OCI-LY3 (cell line): ENCODE results near the gene REXO4.

ENCODE experiments used
- H2AFZ ChIP-seq: fragments of 200-600, 300-600 bp; shearing (Covaris generic); 2 replicates; pipeline ENCODE4 v1.6.0; 2014; ENCODE audit warnings: antibody characterized with exemption, low read depth, low read length
- H3K27ac ChIP-seq: fragments of 200-600, 300-600 bp; sonication (generic); 2 replicates; pipeline ENCODE4 v1.5.1; 2014; ENCODE audit warnings: mild to moderate bottlenecking, low read length, moderate library complexity, mixed read lengths
- H3K27me3 ChIP-seq: fragments of 200-600, 300-600 bp; sonication (generic); 2 replicates; pipeline ENCODE4 v1.6.1; 2014; ENCODE audit warnings: low read depth, low read length, mixed read lengths
- H3K36me3 ChIP-seq: fragments of 200-600, 300-600 bp; sonication (generic); replicated peaks from 2 replicates; pipeline ENCODE3; 2014; ENCODE audit warnings: low read depth, low read length, mixed read lengths
- H3K4me1 ChIP-seq: fragments of 300-600, 200-600 bp; sonication (generic); 2 replicates; pipeline ENCODE4 v1.6.1; 2014; ENCODE audit warnings: low read length, mixed read lengths
- H3K4me2 ChIP-seq: fragments of 200-600, 300-600 bp; sonication (generic); 2 replicates; pipeline ENCODE4 v1.6.1; 2014; ENCODE audit warnings: low read length, mixed read lengths
- H3K4me3 ChIP-seq: fragments of 300-600, 200-600 bp; sonication (generic); 2 replicates; pipeline ENCODE4 v1.5.1; 2014; ENCODE audit warnings: antibody characterized with exemption, mild to moderate bottlenecking, low read length, moderate library complexity
- H3K79me2 ChIP-seq: fragments of 300-600, 200-600 bp; shearing (Covaris generic); 2 replicates; pipeline ENCODE4 v1.6.1; 2014; ENCODE audit warnings: mild to moderate bottlenecking, low read length, mixed read lengths
- H3K9ac ChIP-seq: fragments of 300-600, 200-600 bp; shearing (Covaris generic); 2 replicates; pipeline ENCODE4 v1.6.0; 2014; ENCODE audit warnings: mild to moderate bottlenecking, low read length, moderate library complexity
- H3K9me3 ChIP-seq: fragments of 200-600, 300-600 bp; shearing (Covaris generic); 2 replicates; pipeline ENCODE4 v1.6.1; 2014; ENCODE audit warnings: low read length, mixed read lengths; ENCODE audit not compliant: insufficient read depth
- H4K20me1 ChIP-seq: fragments of 200-600, 300-600 bp; sonication (generic); 2 replicates; pipeline ENCODE4 v1.6.1; 2016; ENCODE audit warnings: low read length, mixed read lengths; ENCODE audit not compliant: insufficient read depth
- EZH2phosphoT487 ChIP-seq: fragments of 200-600 bp; shearing (Covaris generic); IDR thresholded peaks from 2 replicates; pipeline ENCODE4 v1.6.1; 2018; ENCODE audit warnings: antibody characterized with exemption, mixed run types, low read depth
- TF ChIP-seq, protein P1 (sequence below): fragments of 200-600, 300-600 bp; sonication (generic); IDR thresholded peaks from 2 replicates; pipeline ENCODE4 v1.5.1; 2014; ENCODE audit warnings: antibody characterized with exemption, low read length, low read depth

The REXO4 gene

DNA sequence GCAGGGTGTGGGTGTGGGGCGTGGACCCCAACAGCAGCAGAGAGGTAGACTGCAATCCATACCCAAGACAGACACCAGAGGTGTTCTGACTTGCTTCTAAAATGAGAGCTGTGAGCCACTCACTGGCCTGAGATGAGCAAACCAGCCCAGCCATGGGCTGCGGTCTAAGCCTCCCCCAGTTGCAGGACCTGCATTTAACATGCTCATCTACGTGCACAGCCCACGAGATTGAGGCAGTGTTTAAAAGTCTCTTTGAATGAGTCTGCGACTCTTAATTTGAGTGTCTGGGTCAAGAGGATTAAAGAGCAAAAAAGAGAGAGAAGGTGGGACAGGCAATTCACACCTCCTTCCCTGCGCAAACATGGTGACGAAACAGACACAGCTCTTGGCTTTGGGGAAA lies 47.9 kb downstream of the REXO4 start:
- peaks cover 86% of the 10 kb centered on the region for H4K20me1 ChIP-seq
- H3K4me3 ChIP-seq, result no peak overlapping the region
- H3K4me2 ChIP-seq, result no peak overlapping the region
- H3K79me2 ChIP-seq, result peaks cover 94% of the 10 kb centered on the region
- H2AFZ ChIP-seq, result no peak overlapping the region
- no peaks in the 10 kb centered on the region for H3K9me3 ChIP-seq
- peaks cover 68% of the 10 kb centered on the region for H3K36me3 ChIP-seq
- no peak overlapping the region for H3K27ac ChIP-seq
- no peak overlapping the region for H3K9ac ChIP-seq
- no peaks in the 10 kb centered on the region for H3K27me3 ChIP-seq
- peaks cover 5% of the 10 kb centered on the region; the same call in 1 of the 2 replicates for H3K4me1 ChIP-seq
- TF ChIP-seq EZH2phosphoT487, result no peak
- TF ChIP-seq, protein P1, sequence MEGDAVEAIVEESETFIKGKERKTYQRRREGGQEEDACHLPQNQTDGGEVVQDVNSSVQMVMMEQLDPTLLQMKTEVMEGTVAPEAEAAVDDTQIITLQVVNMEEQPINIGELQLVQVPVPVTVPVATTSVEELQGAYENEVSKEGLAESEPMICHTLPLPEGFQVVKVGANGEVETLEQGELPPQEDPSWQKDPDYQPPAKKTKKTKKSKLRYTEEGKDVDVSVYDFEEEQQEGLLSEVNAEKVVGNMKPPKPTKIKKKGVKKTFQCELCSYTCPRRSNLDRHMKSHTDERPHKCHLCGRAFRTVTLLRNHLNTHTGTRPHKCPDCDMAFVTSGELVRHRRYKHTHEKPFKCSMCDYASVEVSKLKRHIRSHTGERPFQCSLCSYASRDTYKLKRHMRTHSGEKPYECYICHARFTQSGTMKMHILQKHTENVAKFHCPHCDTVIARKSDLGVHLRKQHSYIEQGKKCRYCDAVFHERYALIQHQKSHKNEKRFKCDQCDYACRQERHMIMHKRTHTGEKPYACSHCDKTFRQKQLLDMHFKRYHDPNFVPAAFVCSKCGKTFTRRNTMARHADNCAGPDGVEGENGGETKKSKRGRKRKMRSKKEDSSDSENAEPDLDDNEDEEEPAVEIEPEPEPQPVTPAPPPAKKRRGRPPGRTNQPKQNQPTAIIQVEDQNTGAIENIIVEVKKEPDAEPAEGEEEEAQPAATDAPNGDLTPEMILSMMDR, result no peak

DNA sequence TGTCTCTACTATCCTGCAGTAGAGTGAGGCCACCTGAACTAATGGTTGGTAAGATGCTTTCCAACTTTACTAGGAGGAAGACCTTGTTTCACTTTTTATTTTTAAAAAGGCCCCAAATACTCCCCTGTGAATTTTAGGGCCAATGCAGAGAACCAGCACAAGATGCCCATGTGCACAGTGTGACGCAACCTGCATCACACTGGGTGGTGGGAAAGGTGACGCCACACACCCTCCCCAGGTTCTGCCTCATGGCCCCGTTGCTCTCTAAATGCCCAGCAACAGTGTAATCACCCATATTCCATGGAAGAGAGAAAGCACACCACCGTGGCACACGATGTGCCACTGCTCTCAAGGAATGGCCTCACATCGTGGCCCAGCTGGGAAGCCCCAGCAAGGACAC lies 48.4 kb downstream of the REXO4 start:
- no peak overlapping the region for H2AFZ ChIP-seq
- H3K27me3 ChIP-seq, result no peaks in the 10 kb centered on the region
- H3K27ac ChIP-seq, result no peak overlapping the region
- peaks cover 81% of the 10 kb centered on the region for H4K20me1 ChIP-seq
- H3K36me3 ChIP-seq, result peaks cover 73% of the 10 kb centered on the region
- no peaks in the 10 kb centered on the region for H3K9me3 ChIP-seq
- H3K4me3 ChIP-seq, result no peak overlapping the region
- H3K79me2 ChIP-seq, result peaks cover 89% of the 10 kb centered on the region
- no peak overlapping the region for H3K4me2 ChIP-seq
- no peak for TF ChIP-seq EZH2phosphoT487
- TF ChIP-seq, protein P1, result no peak
- H3K4me1 ChIP-seq, result peaks cover 5% of the 10 kb centered on the region; the same call in 1 of the 2 replicates
- H3K9ac ChIP-seq, result no peak overlapping the region

DNA sequence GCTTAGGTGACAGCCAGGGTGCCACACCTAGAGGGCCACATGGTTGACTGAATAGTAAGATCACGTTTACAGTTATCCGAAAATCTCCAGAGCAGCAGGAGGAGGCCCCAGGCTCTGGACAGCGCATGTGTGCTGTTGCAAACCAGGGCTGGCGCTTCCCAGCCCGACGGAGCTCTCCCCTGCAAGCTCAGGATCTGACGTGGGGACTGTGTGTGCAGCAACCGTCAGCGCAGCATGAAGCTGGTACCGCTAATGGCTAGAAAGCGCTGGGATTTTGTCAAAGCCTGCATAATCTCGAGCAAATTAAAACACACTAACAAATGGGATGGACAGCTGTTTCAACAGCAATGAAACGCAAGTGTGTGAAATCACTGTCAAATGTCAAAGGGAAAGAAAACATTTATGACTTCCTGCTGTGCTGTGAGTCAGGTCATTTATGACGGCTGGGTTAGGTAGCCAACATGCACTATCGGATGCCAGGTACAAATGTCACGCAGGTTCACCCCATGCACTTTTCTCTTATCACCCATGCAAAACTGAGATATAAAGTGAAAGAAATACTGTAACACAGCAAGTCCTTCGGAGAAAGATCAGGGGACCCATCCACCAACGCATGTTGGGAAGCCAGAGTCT lies 49.4 kb downstream of the REXO4 start:
- H3K4me1 ChIP-seq, result no peaks in the 10 kb centered on the region
- H3K27me3 ChIP-seq, result no peaks in the 10 kb centered on the region
- H3K79me2 ChIP-seq, result peaks cover 78% of the 10 kb centered on the region
- no peak overlapping the region for H3K4me2 ChIP-seq
- H3K4me3 ChIP-seq, result no peak overlapping the region
- H3K9me3 ChIP-seq, result no peaks in the 10 kb centered on the region
- TF ChIP-seq, protein P1, result no peak
- no peak for TF ChIP-seq EZH2phosphoT487
- H4K20me1 ChIP-seq, result peaks cover 76% of the 10 kb centered on the region
- H3K9ac ChIP-seq, result no peak overlapping the region
- peaks cover 81% of the 10 kb centered on the region for H3K36me3 ChIP-seq
- H2AFZ ChIP-seq, result no peak overlapping the region
- H3K27ac ChIP-seq, result no peak overlapping the region

DNA sequence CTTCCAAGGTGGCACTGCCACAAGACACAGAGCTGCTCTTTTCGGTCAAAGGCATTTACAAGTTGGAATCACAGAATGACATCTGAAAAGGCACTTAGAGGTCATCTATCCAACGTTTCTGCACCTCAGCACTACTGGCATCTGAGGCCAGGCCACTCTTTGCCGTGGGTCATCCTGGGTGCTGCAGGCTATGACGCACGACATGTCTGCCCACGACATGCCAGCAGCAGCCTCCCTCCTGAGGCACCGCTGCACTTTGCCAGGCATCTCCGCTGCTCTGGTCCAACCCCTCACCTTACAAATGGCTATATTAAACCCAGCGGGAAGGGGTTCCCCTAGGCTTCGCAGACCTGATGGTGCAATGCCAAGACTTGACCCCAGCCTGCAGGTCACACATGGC lies 50.0 kb downstream of the REXO4 start:
- no peak overlapping the region for H2AFZ ChIP-seq
- H3K36me3 ChIP-seq, result peaks cover 82% of the 10 kb centered on the region
- H3K79me2 ChIP-seq, result peaks cover 73% of the 10 kb centered on the region
- no peak overlapping the region for H3K9ac ChIP-seq
- no peaks in the 10 kb centered on the region for H3K27me3 ChIP-seq
- peaks cover 71% of the 10 kb centered on the region for H4K20me1 ChIP-seq
- no peak overlapping the region for H3K27ac ChIP-seq
- no peak overlapping the region for H3K4me3 ChIP-seq
- TF ChIP-seq, protein P1, result no peak
- no peak for TF ChIP-seq EZH2phosphoT487
- no peaks in the 10 kb centered on the region for H3K9me3 ChIP-seq
- no peaks in the 10 kb centered on the region for H3K4me1 ChIP-seq
- no peak overlapping the region for H3K4me2 ChIP-seq
